Stomach smooth muscle (tissue), 2 donors: ENCODE measurements around the gene TRAF1.

Experiments
- H3K27ac ChIP-seq: one replicate; pipeline ENCODE4 v1.7.0; 2013; ENCODE audit warnings: mild to moderate bottlenecking, low read length, inconsistent platforms
- H3K27me3 ChIP-seq, 2 donors: one replicate each; pipeline ENCODE4 v1.7.0; 2013; ENCODE audit warnings: low read length in 2 of 2; ENCODE audit not compliant: insufficient read depth in 2 of 2, control insufficient read depth in 1 of 2
- H3K36me3 ChIP-seq, 2 donors: one replicate each; pipeline ENCODE4 v1.7.0; 2013; ENCODE audit warnings: low read length in 2 of 2; ENCODE audit not compliant: control insufficient read depth in 2 of 2, insufficient read depth in 2 of 2
- H3K4me1 ChIP-seq: one replicate; pipeline ENCODE4 v1.7.0; 2013; ENCODE audit warnings: low read length; ENCODE audit not compliant: control insufficient read depth, insufficient read depth
- H3K4me3 ChIP-seq, 2 donors: one replicate each; pipeline ENCODE4 v1.7.0; 2013; ENCODE audit warnings: low read length in 2 of 2
- H3K9ac ChIP-seq, 2 donors: one replicate each; pipeline ENCODE4 v1.7.0; 2013; ENCODE audit warnings: low read length in 2 of 2, mild to moderate bottlenecking in 1 of 2
- H3K9me3 ChIP-seq, 2 donors: one replicate each; pipeline ENCODE4 v1.7.0; 2013; ENCODE audit warnings: low read length in 2 of 2; ENCODE audit not compliant: control insufficient read depth in 2 of 2
- donor health status: healthy.
- donor health status: Pancreatic carcinoma.

TRAF1 gene

GRCh38 chr9:120922404-120923195 lies 4.0 kb downstream of the TRAF1 start:
- Histone ChIP-seq H3K9me3 (peaks cover 0 to under 1% of the 10 kb centered on the region in 2 donors), H3K27me3 (no peaks in the 10 kb centered on the region), H3K9ac (peak overlapping the region in 1 of 2 donors; percentile 42), H3K4me1 (peaks cover 45% of the 10 kb centered on the region), H3K4me3 (no peak overlapping the region), H3K27ac (peak overlapping the region; percentile 66), H3K36me3 (peaks cover 0 to 5% of the 10 kb centered on the region in 2 donors)

- H3K9me3 ChIP-seq: peaks cover 0 to 5% of the 10 kb centered on the region in 2 donors
- H3K27ac ChIP-seq: peak overlapping the region; percentile 66
- H3K27me3 ChIP-seq: no peaks in the 10 kb centered on the region
- peaks cover 52% of the 10 kb centered on the region for H3K4me1 ChIP-seq
- peak overlapping the region in 1 of 2 donors; percentile 8 for H3K4me3 ChIP-seq
- peak overlapping the region in 1 of 2 donors; percentile 47 for H3K9ac ChIP-seq
- H3K36me3 ChIP-seq: peaks cover 0 to 5% of the 10 kb centered on the region in 2 donors
These were observed 4.9 kb downstream of the TRAF1 start for GRCh38 chr9:120921661-120922181.

DNA sequence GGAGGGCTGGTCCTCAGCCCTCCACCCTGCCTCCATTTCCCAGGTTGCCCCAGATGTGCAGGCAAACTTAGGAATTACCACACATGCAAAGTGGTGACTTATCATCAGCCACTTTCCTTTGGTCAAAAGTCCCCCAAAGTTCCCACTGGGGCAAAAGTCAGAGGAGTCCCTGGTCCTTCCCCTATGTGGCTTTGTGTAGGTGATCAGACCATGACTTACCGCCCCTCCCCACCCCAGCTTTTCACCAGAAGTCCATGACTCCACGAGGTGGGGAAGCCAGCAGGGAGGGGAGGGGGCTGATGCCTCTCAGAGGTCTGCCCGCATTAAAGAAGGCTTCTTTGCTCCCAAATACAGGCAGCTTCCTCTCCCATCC lies 5.8 kb downstream of the TRAF1 start:
- no peaks in the 10 kb centered on the region for H3K27me3 ChIP-seq
- H3K4me3 ChIP-seq: no peak overlapping the region
- H3K27ac ChIP-seq: peak overlapping the region; percentile 80
- peak overlapping the region in 1 of 2 donors; percentile 27 for H3K9ac ChIP-seq
- peaks cover 55% of the 10 kb centered on the region for H3K4me1 ChIP-seq
- peaks cover 0 to 5% of the 10 kb centered on the region in 2 donors for H3K9me3 ChIP-seq
- H3K36me3 ChIP-seq: peaks cover 0 to 5% of the 10 kb centered on the region in 2 donors

- H3K27ac ChIP-seq: peak overlapping the region; percentile 80
- H3K9me3 ChIP-seq: peaks cover 0 to 5% of the 10 kb centered on the region in 2 donors
- H3K27me3 ChIP-seq: no peaks in the 10 kb centered on the region
- H3K36me3 ChIP-seq: peaks cover 0 to 5% of the 10 kb centered on the region in 2 donors
- H3K4me1 ChIP-seq: peaks cover 55% of the 10 kb centered on the region
- no peak overlapping the region for H3K4me3 ChIP-seq
- peak overlapping the region; percentile 27 to 47 for H3K9ac ChIP-seq
These were observed 6.5 kb downstream of the TRAF1 start for GRCh38 chr9:120919843-120920805.

GRCh38 chr9:120918931-120919842 lies 7.4 kb downstream of the TRAF1 start:
- H3K4me3 ChIP-seq: no peak overlapping the region
- peak overlapping the region; percentile 80 for H3K27ac ChIP-seq
- H3K9ac ChIP-seq: peak overlapping the region; percentile 31 to 55
- H3K9me3 ChIP-seq: peaks cover 0 to 5% of the 10 kb centered on the region in 2 donors
- H3K27me3 ChIP-seq: no peaks in the 10 kb centered on the region
- H3K36me3 ChIP-seq: peaks cover 1 to 2% of the 10 kb centered on the region in 2 donors
- peaks cover 62% of the 10 kb centered on the region for H3K4me1 ChIP-seq

GRCh38 chr9:120917929-120918762 lies 8.4 kb downstream of the TRAF1 start:
- peaks cover 59% of the 10 kb centered on the region for H3K4me1 ChIP-seq
- H3K4me3 ChIP-seq: no peak overlapping the region
- peaks cover 0 to 5% of the 10 kb centered on the region in 2 donors for H3K9me3 ChIP-seq
- peaks cover 1 to 3% of the 10 kb centered on the region in 2 donors for H3K36me3 ChIP-seq
- no peaks in the 10 kb centered on the region for H3K27me3 ChIP-seq
- H3K9ac ChIP-seq: peak overlapping the region in 1 of 2 donors; percentile 31
- H3K27ac ChIP-seq: peak overlapping the region; percentile 80

- H3K9me3 ChIP-seq: peaks cover 0 to 5% of the 10 kb centered on the region in 2 donors
- H3K27me3 ChIP-seq: no peaks in the 10 kb centered on the region
- H3K4me1 ChIP-seq: peaks cover 53% of the 10 kb centered on the region
- H3K9ac ChIP-seq: no peak overlapping the region
- H3K27ac ChIP-seq: peak overlapping the region; percentile 41
- H3K4me3 ChIP-seq: no peak overlapping the region
- peaks cover 2 to 3% of the 10 kb centered on the region in 2 donors for H3K36me3 ChIP-seq
These were observed 9.4 kb downstream of the TRAF1 start for GRCh38 chr9:120916991-120917880.

- Histone ChIP-seq H3K9me3 (peaks cover 0 to 5% of the 10 kb centered on the region in 2 donors), H3K4me1 (peaks cover 49% of the 10 kb centered on the region), H3K4me3 (no peak overlapping the region), H3K9ac (no peak overlapping the region), H3K27ac (peak overlapping the region; percentile 41), H3K27me3 (no peaks in the 10 kb centered on the region), H3K36me3 (peaks cover 2 to 3% of the 10 kb centered on the region in 2 donors)
These were observed 10.0 kb downstream of the TRAF1 start for GRCh38 chr9:120916588-120916987.
